GM20431 (cell line): ENCODE measurements around the gene PCBP3.

Experiments used
- in situ Hi-C: fragments of 300-500 bp; cut with MseI, MboI; formaldehyde crosslinking; loops from one replicate; pipeline ENCODE4 v1.15.0; 2020; ENCODE audit warnings: low sequenced_read_pairs; ENCODE audit not compliant: unreplicated experiment

Gene PCBP3

DNA sequence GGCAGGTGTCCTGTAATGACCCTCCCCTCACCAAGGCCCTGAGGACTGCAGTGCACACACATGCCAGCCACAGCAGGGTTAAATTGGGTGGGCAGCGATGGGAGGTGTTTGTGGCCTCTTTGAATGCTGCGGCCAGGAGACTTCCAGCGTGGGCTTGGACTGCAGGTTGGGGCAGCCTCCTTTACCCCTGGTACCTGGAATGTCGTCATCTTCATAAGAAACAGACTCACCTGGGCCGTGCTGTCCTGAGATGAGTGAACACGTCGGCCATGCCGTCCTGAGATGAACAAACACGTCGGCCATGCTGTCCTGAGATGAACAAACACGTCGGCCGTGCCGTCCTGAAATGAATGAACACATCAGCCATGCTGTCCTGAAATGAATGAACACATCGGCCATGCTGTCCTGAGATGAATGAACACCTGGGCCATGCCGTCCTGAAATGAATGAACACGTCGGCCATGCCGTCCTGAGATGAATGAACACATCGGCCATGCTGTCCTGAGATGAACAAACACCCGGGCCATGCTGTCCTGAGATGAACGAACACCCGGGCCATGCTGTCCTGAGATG, 288.0 kb downstream of the PCBP3 start:
- in situ Hi-C loops, result no loop called here

DNA sequence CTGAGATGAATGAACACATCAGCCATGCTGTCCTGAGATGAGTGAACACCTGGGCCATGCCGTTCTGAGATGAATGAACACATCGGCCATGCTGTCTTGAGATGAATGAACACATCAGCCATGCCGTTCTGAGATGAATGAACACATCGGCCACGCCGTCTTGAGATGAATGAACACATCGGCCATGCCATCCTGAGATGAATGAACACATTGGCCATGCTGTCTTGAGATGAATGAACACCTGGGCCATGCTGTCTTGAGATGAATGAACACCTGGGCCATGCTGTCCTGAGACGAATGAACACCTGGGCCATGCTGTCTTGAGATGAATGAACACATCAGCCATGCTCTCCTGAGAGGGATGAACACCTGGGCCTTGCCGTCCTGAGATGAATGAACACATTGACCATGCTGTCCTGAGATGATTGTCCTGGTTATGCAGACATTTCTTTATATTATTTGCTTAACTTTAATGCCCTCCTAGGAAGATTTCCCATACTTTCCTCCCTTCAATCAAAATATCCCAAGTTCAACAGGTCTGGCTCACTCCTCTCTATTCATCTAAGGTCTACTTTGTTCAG, 289.5 kb downstream of the PCBP3 start:
- in situ Hi-C loops, result no loop called here

DNA sequence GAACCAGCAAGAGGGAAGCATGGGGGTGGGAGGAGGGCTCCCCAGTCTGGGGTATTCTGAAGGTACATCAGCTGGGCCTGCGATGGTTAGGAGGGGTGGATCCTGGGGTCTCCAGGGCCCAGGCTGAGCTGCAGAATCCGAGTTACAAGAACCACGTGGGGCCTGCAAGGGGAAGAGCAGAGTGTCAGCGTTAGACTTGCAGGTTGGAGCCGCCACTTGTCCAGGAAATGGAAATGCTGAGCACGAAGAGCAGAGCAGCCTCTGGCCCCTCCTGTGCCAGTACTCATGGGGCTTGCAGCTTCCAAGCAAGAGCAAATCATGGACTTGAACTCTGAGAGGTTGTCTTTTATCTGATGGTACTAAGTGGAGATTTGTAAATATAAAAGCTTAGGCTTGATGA, 290.6 kb downstream of the PCBP3 start:
- in situ Hi-C loops, result no loop called here

DNA sequence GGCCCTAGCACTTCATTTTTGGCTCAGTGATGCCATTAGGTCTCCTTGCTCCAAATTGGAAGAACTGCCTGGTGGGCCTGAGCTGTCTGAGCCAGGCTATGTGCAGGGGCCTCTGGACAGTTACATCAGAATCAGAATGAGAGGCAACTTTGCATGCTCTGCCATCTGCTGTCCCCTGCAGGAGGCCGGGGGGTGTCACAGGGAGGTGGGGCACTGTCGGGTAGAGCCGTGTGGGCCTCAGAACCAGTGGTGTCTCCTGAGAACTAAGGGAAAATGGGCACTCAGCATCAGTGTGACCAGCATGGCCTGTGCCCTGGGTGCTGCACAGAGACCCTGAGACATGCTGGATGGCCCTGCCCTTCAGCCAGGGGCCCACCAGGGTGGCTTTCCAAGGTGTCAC, 291.0 kb downstream of the PCBP3 start:
- in situ Hi-C loops, result no loop called here

DNA sequence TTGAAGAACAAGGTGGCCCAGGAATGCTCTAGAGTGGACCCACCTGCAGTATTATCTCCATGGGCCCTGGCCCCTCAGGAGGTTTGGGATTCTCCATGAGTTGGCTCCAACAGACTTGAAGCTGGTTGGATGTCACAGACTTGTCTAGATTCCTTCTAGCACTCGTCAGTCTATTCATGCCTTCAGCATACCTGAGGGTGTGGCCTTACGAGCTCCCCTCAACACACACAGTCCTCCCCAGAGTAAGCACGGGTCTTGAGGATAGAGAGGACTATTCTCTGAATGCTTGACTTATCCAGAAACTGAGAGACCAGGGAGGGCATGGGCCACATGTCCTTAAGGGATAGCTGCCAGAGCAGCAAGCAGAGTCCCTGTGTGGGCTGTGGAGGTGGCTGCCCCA, 292.1 kb downstream of the PCBP3 start:
- in situ Hi-C loops, result no loop called here

DNA sequence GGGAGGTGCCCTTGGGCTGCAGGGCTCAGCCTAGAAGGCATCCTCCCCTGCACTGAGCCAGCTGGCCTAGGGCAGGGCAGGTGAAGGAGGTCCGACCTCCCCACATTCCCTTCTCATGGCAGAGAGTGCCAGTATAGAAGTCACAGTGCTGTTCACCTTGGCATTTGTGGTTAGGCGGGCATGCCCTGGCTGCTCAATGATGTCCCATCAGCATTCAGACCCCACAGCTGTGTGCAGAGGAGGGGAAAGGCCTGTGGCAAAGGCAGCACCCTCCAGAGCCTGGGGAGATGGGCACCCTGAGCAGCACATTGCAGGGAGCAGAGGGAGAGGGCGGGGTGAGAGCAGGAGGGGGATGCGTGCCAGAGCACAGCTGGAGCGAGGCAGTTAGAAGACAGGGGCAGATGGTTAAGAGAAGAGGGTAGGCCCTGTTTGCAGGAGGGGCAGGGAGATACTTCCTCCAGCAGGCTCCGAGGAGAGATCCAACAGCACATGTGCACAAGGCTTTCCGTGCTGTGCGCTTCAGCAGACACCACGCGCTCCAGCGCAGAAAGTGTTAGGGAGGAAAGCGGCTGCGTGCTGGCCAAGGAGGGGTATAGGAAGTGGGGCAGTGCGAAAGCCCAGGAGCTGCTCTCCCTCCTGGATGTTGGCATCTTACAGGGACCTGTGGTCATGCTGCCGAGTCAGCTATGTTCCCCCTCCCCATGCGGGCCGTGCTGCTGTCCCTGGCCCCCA, 294.4 kb downstream of the PCBP3 start:
- in situ Hi-C loops, result no loop called here

DNA sequence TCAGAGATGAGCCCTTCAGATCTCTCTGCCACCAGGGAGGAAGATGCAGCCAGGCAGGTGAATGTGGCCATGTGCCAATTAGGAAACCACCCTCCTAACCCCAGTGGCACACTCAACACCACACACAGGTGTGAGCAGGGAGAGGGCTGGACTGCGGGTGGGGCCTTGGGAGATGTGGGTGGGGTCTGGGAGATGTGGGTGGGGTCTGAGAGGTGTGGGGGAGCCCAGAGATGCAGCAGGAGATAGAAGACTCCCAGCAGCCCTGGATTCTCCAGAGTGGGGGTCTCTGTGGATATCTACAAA, 294.9 kb downstream of the PCBP3 start:
- in situ Hi-C loops, result no loop called here

DNA sequence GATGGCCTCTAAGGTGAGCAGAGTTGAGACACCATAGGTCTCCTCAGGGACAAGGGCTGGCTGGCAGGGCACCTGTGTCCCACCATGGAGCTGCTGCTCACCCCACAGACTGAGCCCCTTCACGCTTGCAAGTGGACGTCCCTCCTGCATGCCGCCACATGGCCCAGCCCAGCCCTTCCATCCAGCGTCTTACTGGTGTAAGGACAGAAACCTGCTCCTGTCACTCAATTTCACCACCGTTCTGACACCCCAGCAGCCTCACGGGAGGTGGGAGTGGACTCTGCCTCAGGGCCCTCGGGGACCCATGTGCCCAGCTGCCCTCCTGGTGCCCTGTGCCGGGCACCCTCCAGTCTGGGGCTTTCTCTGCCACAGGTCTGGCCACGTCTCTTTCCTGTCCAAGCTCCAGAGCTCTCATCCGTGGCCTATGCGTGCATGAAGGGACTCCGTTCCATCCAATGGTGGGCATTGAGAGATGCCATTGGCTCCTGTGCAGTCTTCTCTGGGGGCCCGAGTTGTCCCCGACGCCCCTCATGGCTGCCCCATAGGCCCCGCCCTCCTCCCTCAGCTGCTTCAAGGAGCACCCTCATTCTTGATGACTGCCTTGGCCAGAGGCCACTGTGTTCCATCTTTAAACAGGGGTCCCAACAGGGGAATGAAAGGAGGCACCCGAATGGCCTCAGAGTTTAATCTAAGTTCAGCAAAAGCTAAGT, 295.4 kb downstream of the PCBP3 start:
- in situ Hi-C loops, result no loop called here

DNA sequence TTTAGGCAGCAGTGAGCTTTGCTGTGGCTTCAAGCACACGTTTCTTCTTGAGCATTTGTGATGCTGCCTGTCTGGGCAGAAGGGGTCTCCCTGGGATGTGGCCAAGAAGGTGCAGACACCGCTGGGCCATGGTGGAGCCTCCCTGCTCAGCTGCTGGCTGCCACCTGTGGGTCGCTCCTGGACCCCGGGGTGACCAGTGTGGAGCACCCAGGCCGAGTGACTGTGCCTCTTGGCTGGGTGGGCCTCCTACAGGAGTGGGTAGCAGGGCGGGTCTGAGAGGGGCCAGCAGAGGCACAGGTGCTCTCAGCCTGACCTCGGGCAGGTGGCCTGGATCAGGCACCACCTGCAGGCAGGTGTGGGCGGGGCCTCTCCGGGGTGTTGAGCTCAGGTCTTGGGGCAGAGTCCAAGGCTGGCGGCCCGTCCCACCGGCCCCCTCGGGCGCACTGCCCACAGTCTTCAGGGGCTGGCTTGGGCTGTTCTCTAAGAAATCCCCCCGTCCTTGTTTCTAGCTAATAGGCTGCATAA, 296.1 kb downstream of the PCBP3 start:
- in situ Hi-C loops, result no loop called here

DNA sequence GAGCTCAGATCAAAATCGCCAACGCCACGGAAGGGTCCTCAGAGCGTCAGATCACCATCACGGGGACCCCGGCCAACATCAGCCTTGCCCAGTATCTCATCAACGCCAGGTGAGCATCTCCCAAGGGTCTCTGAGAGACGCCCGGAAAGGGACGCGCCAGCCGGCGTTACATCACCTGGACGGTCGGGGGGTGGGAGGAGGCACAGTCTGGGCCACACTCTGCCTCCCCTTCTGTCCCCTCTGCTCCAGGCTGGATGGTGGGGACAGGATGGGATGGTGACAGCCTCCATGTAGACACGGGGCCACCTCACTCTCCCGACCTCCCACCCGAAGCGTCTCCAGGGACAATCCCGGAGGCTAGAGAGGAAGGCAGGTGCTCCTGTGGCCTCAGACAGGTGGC, 296.6 kb downstream of the PCBP3 start:
- in situ Hi-C loops, result no loop called here

DNA sequence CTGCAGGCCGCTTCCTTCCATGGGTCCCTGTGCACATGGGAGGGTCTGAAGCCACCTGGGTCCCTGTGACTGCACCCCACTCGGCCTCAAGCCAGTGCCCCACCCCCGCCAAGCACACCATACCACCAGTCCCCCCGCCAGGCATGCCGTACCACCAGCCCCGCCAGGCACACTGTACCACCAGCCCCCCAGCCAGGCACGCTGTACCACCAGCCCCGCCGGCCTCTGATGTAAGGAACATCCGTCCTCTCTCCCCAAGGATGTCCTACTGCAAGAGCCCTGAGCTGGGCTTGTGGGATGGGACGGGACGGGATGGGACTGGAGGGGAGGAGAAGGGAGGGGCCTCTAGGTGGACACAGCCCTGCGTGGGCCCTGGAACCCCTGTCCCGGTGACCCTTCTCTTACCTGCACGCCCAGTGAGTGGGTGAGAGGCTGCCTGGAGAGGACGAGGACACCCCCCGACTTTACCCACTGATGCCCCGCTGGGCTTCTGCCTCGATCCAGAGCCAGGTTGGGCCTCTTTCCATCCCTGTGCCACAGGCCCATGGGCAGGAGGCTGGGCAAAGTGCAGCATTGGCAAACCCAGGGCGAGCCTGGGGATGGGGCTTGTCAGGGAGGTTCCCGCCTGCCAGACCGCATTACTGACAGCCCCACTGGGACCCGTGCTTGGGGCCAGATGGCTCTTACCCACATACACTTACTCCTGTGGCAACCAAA, 297.3 kb downstream of the PCBP3 start:
- in situ Hi-C loops, result no loop called here

DNA sequence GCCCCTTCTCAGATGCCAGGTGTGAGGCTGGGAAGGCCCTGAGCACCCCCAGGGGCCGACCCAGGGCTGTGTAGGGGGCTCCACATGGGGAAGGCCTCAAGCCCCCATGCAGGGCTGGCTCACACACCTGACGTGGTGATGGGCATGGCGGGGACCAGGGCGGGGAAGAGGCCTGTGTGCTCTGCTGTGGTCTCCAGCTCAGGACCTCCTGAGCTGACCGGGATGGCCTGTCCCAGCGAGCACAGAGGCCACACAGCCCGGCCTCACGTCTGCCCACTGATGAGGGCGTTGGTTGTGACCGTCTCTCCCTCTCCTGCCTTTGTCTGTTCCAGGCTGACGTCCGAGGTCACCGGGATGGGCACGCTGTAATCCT, 297.8 kb downstream of the PCBP3 start:
- in situ Hi-C loops, result no loop called here

DNA sequence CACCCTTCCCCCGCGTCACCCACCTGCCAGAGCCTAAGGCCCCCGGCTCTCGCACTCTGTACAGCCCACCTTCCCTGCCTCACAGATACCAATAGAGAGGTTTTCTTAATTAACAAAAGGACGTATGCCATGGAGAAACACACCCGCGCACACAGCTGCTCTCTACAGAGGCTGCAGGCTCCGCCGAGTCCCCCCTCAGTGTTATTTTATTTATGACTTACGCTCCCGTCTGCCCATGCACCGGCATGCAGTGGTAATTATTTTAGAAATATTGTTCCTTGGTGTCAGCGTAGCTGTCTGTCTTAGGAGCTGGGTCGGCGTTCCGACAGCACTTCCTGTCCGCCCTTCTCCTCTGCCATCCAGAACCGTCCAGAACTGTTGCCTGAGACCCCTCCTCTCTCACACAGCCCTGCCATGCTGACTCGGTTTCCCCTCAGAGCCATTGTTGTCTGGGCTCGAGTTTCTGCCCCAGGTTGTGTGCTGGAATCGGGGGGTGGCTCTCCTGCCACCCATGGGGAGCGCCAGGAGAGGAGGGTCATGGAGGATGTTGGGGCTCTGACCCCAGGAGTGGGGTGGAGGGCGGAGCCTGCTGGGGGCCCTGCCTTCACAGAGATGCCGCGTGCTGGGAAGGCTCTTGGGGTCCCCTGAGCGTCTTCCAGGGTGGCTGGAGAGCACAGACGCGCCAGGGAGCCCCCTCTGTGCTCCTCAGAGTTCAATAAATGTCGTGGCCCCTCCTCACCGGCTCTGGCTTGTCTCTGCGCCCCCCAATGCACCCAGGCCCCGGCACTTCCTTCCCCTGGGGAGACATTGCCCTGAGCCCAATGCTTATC, 298.4 kb downstream of the PCBP3 start:
- in situ Hi-C loops, result no loop called here

DNA sequence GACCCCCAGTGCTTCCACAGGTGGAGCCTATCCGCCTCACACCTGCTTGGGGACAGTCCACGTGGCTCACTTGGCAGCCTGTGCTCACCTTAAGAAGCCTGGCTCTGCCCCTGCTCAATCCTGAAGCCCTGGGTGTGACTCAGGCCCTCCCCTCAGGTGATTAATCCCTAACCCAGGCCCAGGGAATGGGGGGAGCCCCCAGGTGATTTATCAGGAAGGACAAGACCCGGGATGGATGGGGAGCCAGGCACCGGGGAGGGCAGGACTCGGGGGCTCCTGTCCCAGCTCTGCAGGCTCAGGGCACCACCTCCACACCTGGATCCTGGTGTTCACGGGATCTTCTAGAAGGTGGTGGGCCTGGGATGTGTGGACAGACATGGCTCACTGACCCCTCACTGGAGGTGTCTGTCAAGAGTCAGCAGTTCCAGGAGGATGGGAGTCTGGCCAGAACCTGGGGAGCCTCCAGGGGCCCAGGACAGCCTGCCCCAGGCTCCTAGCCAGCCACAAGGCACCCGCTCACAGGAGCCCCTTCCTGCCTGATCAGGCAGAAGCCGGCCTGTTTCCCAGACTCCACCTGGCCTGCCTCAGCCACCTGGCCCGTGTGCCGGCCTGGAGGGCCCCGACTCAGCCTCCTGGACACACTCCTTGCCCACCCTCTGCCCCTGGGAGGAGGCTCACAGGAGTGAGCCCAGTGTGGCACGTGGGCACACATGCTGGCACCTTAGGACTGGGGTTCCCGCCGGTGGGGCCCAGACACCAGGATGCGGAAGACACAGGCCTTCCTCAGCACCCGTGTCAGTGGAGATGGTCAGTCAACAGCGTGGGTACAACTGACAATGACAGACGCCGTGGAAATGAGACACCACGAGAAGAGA, 299.5 kb downstream of the PCBP3 start:
- in situ Hi-C loops, result no loop called here

DNA sequence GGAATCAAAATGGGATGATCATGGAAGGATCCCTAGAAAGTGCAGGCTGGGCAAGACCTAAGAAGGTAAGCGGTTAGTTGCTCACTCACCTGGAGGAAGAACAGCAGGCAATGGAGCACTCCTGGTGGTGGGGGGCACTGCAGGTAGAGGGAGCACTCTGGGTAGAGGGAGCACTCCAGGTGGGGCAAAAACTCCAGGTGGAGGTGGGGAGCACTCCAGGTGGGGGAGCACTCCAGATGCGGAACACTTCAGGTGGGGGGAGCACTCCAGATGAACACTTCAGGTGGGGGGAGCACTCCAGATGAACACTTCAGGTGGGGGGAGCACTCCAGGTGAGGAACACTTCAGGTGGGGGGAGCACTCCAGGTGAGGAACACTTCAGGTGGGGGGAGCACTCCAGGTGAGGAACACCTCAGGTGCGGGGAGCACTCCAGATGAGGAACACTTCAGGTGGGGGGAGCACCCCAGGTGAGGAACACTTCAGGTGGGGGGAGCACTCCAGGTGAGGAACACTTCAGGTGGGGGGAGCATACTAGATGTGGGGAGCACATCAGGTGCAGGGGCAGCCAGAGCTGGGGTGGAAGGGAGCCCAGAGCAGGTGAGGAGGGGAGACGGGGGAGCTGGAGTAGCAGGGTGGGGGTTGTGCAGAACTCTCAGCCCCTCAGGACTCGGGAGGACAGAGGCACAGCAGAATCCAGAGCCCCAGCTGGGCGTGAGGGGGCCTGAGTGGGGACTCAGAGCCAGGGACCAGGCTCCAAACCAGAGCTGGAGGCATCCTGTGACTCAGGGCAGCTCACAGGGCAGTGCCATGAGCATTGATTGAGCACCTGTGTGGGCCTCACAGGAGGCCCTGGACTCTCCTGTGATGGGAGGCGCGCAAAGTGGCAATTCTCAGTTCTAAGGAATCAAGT, 300.4 kb downstream of the PCBP3 start:
- in situ Hi-C loops, result no loop called here

DNA sequence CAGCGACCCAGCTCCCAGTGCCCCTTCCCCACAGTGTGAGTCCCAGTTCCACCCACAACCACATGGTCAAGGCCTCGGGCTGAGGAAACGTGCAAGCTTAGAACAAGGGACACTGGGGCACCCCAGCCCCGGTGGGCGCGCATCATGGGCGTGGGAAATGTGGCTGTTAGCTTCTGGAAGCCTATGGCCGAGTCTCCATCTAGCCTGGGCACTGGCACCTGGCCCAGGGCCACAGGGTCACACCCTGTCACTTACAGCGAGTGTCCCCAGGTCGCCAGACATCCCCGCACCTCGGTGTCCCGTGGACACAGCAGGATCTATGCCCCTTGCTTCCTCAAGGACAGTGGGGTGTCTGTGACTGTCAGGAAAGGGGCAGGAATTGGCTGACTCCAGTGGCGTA, 301.1 kb downstream of the PCBP3 start:
- in situ Hi-C loops, result no loop called here

DNA sequence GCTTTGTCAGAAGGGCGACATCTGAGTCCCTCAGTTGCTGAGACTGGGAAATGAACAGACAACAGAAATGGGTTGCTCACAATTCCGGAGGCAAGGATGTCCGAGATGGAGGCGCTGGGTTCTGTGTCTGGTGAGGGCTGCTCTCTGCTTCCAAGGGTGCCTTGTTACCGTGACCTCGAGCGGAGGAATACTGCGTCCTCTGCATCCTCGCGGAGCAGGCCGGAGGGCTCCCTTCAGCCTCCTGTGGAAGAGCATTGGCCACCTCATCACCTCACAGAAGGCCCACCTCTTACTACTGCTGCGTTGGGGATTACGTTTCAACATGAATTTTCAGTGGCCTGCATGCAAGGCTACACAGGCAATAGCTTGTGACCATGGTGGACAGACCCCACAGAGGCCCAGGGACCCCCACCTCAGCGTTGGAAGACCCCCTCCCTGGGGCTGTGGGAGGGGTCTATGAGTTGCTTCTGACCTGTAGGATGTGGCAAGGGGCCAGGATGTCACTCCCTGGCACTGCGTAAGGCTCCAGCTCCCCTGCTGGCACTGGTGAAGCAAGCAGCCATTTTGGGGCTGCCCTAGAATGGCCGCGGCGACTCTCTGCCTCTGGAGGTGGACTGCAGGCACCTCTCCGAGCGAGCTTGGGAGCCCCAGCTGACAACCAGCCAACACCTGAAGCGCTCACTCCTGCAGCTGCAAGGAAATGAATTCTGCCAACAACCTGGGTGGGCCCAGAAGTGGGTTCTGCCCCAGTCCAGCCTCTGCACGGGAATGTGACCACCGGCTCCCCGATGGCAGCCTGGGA, 301.7 kb downstream of the PCBP3 start:
- in situ Hi-C loops, result no loop called here
